H1 (cell line): Measurements from ENCODE around the gene ARMH3. TPM values are rescaled to one million over a fixed set of nuclear protein-coding genes. Genes with fewer than 3 reads are reported as not detected.

ENCODE experiments used
- CTCF ChIA-PET: fragments of 300-600 bp; sonication (Branson Sonifier 250); formaldehyde crosslinking; loops from one replicate; lab custom pipeline; 2021; ENCODE audit not compliant: partially characterized antibody; lab: Charles Lee
- POLR2A ChIA-PET: fragments of 300-600 bp; sonication (Branson Sonifier 250); formaldehyde crosslinking; loops from one replicate; lab custom pipeline; 2021; ENCODE audit warnings: inconsistent platforms; ENCODE audit not compliant: partially characterized antibody; lab: Charles Lee
- DNase-seq, 2 experiments: peaks; one replicate each; pipeline versions ENCODE4 v3.0.0 to v3.0.0-alpha.2; 2010 to 2022; ENCODE audit warnings: low spot score in 2 of 2, low read depth in 1 of 2, mixed read lengths in 1 of 2
- FAIRE-seq: peaks from 2 replicates; lab custom pipeline; 2011; peaks lifted over from hg19 to GRCh38; lab: Jason Lieb, UNC
- H2AFZ ChIP-seq: 2 replicates; pipeline ENCODE4 v1.8.1; 2012; ENCODE audit warnings: low read length, inconsistent platforms
- H2AK5ac ChIP-seq: 2 replicates; pipeline ENCODE4 v1.6.1; 2013; ENCODE audit warnings: low read depth, low read length
- H2BK120ac ChIP-seq: replicated peaks from 2 replicates; pipeline ENCODE3; 2013; ENCODE audit warnings: low read depth, low read length, inconsistent platforms
- H2BK12ac ChIP-seq: 2 replicates; pipeline ENCODE4 v1.6.1; 2013; ENCODE audit warnings: low read depth, low read length
- H2BK15ac ChIP-seq: 2 replicates; pipeline ENCODE4 v1.6.1; 2013; ENCODE audit warnings: low read length
- H2BK20ac ChIP-seq: 2 replicates; pipeline ENCODE4 v1.6.1; 2013; ENCODE audit warnings: low read length
- H2BK5ac ChIP-seq: 2 replicates; pipeline ENCODE4 v1.6.1; 2013; ENCODE audit warnings: low read depth, low read length
- H3K14ac ChIP-seq: 2 replicates; pipeline ENCODE4 v1.6.1; 2013; ENCODE audit warnings: inconsistent platforms; ENCODE audit not compliant: insufficient read length
- H3K18ac ChIP-seq: 2 replicates; pipeline ENCODE4 v1.6.1; 2013; ENCODE audit warnings: low read length; ENCODE audit errors: extremely low read depth
- H3K23ac ChIP-seq: 2 replicates; pipeline ENCODE4 v1.6.1; 2013; ENCODE audit warnings: inconsistent platforms; ENCODE audit not compliant: insufficient read length
- H3K23me2 ChIP-seq: 2 replicates; pipeline ENCODE4 v1.6.1; 2013; ENCODE audit warnings: low read depth, low read length
- H3K27ac ChIP-seq: 2 replicates; pipeline ENCODE4 v1.6.1; 2011; ENCODE audit warnings: low read depth, low read length, inconsistent platforms
- H3K27me3 ChIP-seq, 4 experiments: replicated peaks in 1 of 4; 1 replicate in 1 of 4; 2 replicates in 3 of 4; pipeline versions ENCODE4 v1.6.1 to v1.8.1; 2011 to 2013; ENCODE audit warnings: low read length in 3 of 4, mild to moderate bottlenecking in 3 of 4, inconsistent platforms in 2 of 4, mixed read lengths in 2 of 4, moderate library complexity in 1 of 4; ENCODE audit not compliant: control insufficient read depth in 3 of 4, insufficient read depth in 3 of 4; ENCODE audit errors: extremely low read depth in 1 of 4
- H3K36me3 ChIP-seq, 4 experiments: 2 replicates each; pipeline versions ENCODE4 v1.6.1 to v1.8.1; 2011 to 2013; ENCODE audit warnings: mild to moderate bottlenecking in 4 of 4, low read length in 3 of 4, moderate library complexity in 2 of 4, control low read depth in 1 of 4, inconsistent platforms in 1 of 4; ENCODE audit not compliant: insufficient read depth in 4 of 4, control insufficient read depth in 2 of 4
- H3K4ac ChIP-seq: replicated peaks from 2 replicates; pipeline ENCODE3; 2013; ENCODE audit warnings: low read length, low read depth, mixed read lengths, inconsistent platforms; ENCODE audit not compliant: insufficient read length
- H3K4me1 ChIP-seq, 4 experiments: replicated peaks in 1 of 4; 1 replicate in 1 of 4; 2 replicates in 3 of 4; pipeline versions ENCODE4 v1.6.1 to v1.8.1; 2011 to 2013; ENCODE audit warnings: low read length in 3 of 4, inconsistent platforms in 2 of 4, mixed read lengths in 1 of 4; ENCODE audit not compliant: insufficient read depth in 4 of 4, control insufficient read depth in 3 of 4
- H3K4me2 ChIP-seq, 2 experiments: 2 replicates each; pipeline versions ENCODE4 v1.6.1 to v1.8.1; 2011 to 2013; ENCODE audit warnings: low read depth in 2 of 2, low read length in 2 of 2, control low read depth in 1 of 2, inconsistent platforms in 1 of 2, mild to moderate bottlenecking in 1 of 2; ENCODE audit not compliant: insufficient read depth in 1 of 2
- H3K4me3 ChIP-seq, 4 experiments: fragments of 200-600, 300-600 bp in 1 of 4; sonication (generic), shearing (Covaris generic), sonication (Bioruptor Twin) in 1 of 4; 2 replicates each; pipeline versions ENCODE4 v1.5.1 to v1.8.1; 2011 to 2016; ENCODE audit warnings: low read length in 4 of 4, low read depth in 3 of 4, control low read depth in 2 of 4, inconsistent platforms in 2 of 4, mild to moderate bottlenecking in 2 of 4, mixed read lengths in 1 of 4, moderate library complexity in 1 of 4; ENCODE audit not compliant: insufficient read depth in 2 of 4; ENCODE audit errors: extremely low read depth in 1 of 4
- H3K56ac ChIP-seq: replicated peaks from 2 replicates; pipeline ENCODE3; 2013; ENCODE audit warnings: low read depth, mild to moderate bottlenecking, mixed read lengths, low read length, inconsistent platforms; ENCODE audit not compliant: insufficient read length
- H3K79me1 ChIP-seq: 2 replicates; pipeline ENCODE4 v1.6.1; 2013; ENCODE audit warnings: low read depth, low read length, control low read depth
- H3K79me2 ChIP-seq, 2 experiments: 2 replicates each; pipeline versions ENCODE4 v1.6.1 to v1.8.1; 2012 to 2013; ENCODE audit warnings: low read length in 2 of 2, mild to moderate bottlenecking in 2 of 2, inconsistent platforms in 1 of 2; ENCODE audit not compliant: insufficient read depth in 2 of 2, control insufficient read depth in 1 of 2
- H3K9ac ChIP-seq, 4 experiments: replicated peaks in 1 of 4; 1 replicate in 1 of 4; 2 replicates in 3 of 4; pipeline versions ENCODE4 v1.6.1 to v1.8.1; 2011 to 2013; ENCODE audit warnings: low read depth in 3 of 4, low read length in 3 of 4, control low read depth in 2 of 4, mild to moderate bottlenecking in 2 of 4, moderate library complexity in 2 of 4, inconsistent platforms in 1 of 4; ENCODE audit errors: extremely low read depth in 1 of 4
- H3K9me3 ChIP-seq, 2 experiments: 2 replicates each; pipeline versions ENCODE4 v1.6.1 to v1.8.1; 2012 to 2013; ENCODE audit warnings: mild to moderate bottlenecking in 2 of 2, moderate library complexity in 2 of 2, control low read depth in 1 of 2, inconsistent platforms in 1 of 2, low read depth in 1 of 2, low read length in 1 of 2, mixed read lengths in 1 of 2; ENCODE audit not compliant: insufficient read depth in 2 of 2
- H4K20me1 ChIP-seq, 2 experiments: replicated peaks in 1 of 2; 2 replicates each; pipeline versions ENCODE3 to v1.8.1; 2011 to 2013; ENCODE audit warnings: inconsistent platforms in 2 of 2, low read length in 2 of 2, mild to moderate bottlenecking in 1 of 2; ENCODE audit not compliant: insufficient read depth in 2 of 2, control insufficient read depth in 1 of 2
- H4K5ac ChIP-seq: 2 replicates; pipeline ENCODE4 v1.6.1; 2013; ENCODE audit warnings: low read length, low read depth, mixed read lengths, inconsistent platforms; ENCODE audit not compliant: insufficient read length
- H4K8ac ChIP-seq: 2 replicates; pipeline ENCODE4 v1.8.0; 2013; ENCODE audit warnings: mild to moderate bottlenecking, moderate library complexity, low read length, inconsistent platforms; ENCODE audit not compliant: insufficient read depth; ENCODE audit errors: extremely low read depth
- H4K91ac ChIP-seq: replicated peaks from 2 replicates; pipeline ENCODE3; 2013; ENCODE audit warnings: low read length, mixed read lengths, inconsistent platforms; ENCODE audit not compliant: insufficient read length
- ASH2L ChIP-seq: fragments of 200-600, 300-600 bp; sonication (generic); IDR thresholded peaks from one replicate; pipeline ENCODE4 v1.7.1; 2017; ENCODE audit warnings: low read length
- JUN ChIP-seq: IDR thresholded peaks from 2 replicates; pipeline ENCODE4 v1.6.1; 2011; ENCODE audit warnings: low read depth, mild to moderate bottlenecking, improper control_type of control experiment, low read length
- RBBP5 ChIP-seq: IDR thresholded peaks from 2 replicates; pipeline ENCODE4 v1.7.1; 2012; ENCODE audit warnings: low read depth, mild to moderate bottlenecking, inconsistent platforms, low read length, moderate library complexity, borderline replicate concordance
- RFX5 ChIP-seq: IDR thresholded peaks from 2 replicates; pipeline ENCODE4 v1.6.1; 2011; ENCODE audit warnings: low read depth, low read length, improper control_type of control experiment, borderline replicate concordance
- TEAD4 ChIP-seq: IDR thresholded peaks from 2 replicates; pipeline ENCODE4 v1.6.1; 2012; ENCODE audit warnings: low read depth, low read length, inconsistent platforms, mixed read lengths
- WGBS, 2 experiments: shearing (Covaris generic) in 1 of 2; methylation state at CpG; one replicate each; pipeline versions ENCODE4 v1.1.6 to v1.1.7; 2013 to 2015; ENCODE audit warnings: low lambda C conversion rate in 2 of 2, mixed read lengths in 2 of 2, inconsistent platforms in 1 of 2, low coverage in 1 of 2, missing lambda C conversion rate in 1 of 2; ENCODE audit not compliant: insufficient replicate concordance in 2 of 2, insufficient coverage in 1 of 2, insufficient read length in 1 of 2; ENCODE audit errors: extremely low coverage in 1 of 2, missing lambda C conversion rate in 1 of 2; 5-methylcytosine and 5-hydroxymethylcytosine counted together
- polyA plus RNA-seq, 7 experiments: library from polyadenylated mRNA; depleted of rRNA in 3 of 7; stranded (reverse) in 5 of 7; unstranded in 2 of 7; fragments of >200 nt in 5 of 7; fragments of 200-250 nt in 2 of 7; gene quantifications; 1 replicate in 5 of 7; 2 replicates in 1 of 7; 4 replicates in 1 of 7; pipeline versions ENCODE4 v1.2.1 to v1.2.3, GENCODE V29; 2011 to 2013; ENCODE audit warnings: missing spikeins in 2 of 7, mixed read lengths in 2 of 7
- total RNA-seq: library from RNA; stranded (reverse); fragmentation: NEBNext Ultra II Directional; extraction: Animal tissue kit (Norgen Biotek cat#: 25700); gene quantifications from 2 replicates; pipeline ENCODE4 v1.2.1, GENCODE V29; 2021

ARMH3 gene
- total and polyA plus RNA-seq, 2 of the 8 experiments (the other 6 are each of a cell fraction or from before 2014, with no cell fraction given), result 11.6 to 18.3 TPM

DNA sequence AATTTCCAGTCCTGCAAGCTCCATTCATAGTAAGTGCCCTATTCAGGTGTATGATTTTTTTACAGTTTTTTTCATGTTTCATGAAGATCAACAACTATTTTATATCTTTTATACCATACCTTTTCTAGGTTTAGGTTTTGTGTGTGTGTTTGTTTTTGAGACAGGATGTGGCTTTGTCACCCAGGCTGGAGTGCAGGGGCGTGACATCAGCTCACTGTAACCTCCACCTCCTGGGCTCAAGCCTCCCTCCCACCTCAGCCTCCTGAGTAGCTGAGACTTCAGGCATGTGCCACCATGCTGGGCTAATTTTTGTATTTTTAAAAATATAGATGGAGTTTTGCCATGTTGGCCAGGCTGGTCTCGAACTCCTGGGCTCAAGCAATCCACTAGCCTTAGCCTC is 35.0 kb downstream of the ARMH3 start:
- H3K14ac ChIP-seq, result no peak overlapping the region
- no peak overlapping the region for H3K4me2 ChIP-seq
- H4K20me1 ChIP-seq, result no peaks in the 10 kb centered on the region
- H2BK12ac ChIP-seq, result no peak overlapping the region
- H3K23me2 ChIP-seq, result no peaks in the 10 kb centered on the region; the same call in 1 of the 2 replicates
- no peak overlapping the region for H2BK20ac ChIP-seq
- no peaks in the 10 kb centered on the region for H3K79me1 ChIP-seq
- H3K56ac ChIP-seq, result no peak overlapping the region
- FAIRE-seq (no peak), DNase-seq (no peak)
- WGBS, 2 experiments, result 100% methylated on average over 2 of the region's 2 CpGs; no CpG with 5 or more reads in 1 of the 2 experiments
- CTCF ChIA-PET, result interaction anchor here (0.8 to 3.4 kb wide), 7 partner anchors 10 to 181 kb away, joined by 3 to 37 read pairs (median 6); partner anchors contain the start of gene KCNIP2
- POLR2A ChIA-PET, result interaction anchor here (0.8 kb wide), 1 partner anchor 150 kb away, joined by 3 read pairs; no protein-coding TSS in a partner anchor
- H3K23ac ChIP-seq, result no peak overlapping the region
- H2BK5ac ChIP-seq, result no peak overlapping the region
- no peak overlapping the region for H2BK15ac ChIP-seq
- no peak overlapping the region for H2BK120ac ChIP-seq
- no peak overlapping the region for H3K4me3 ChIP-seq
- H3K9me3 ChIP-seq, result no peaks in the 10 kb centered on the region
- H3K79me2 ChIP-seq, result no peaks in the 10 kb centered on the region
- H4K8ac ChIP-seq, result no peak overlapping the region
- H3K9ac ChIP-seq, result no peak overlapping the region
- no peaks in the 10 kb centered on the region for H3K27me3 ChIP-seq
- H4K5ac ChIP-seq, result no peak overlapping the region
- no peak overlapping the region for H4K91ac ChIP-seq
- no peak overlapping the region for H3K27ac ChIP-seq
- no peak overlapping the region for H2AK5ac ChIP-seq
- peaks cover 0 to 19% (median 5%) of the 10 kb centered on the region in 4 experiments; a peak in 4 of 8 replicates for H3K36me3 ChIP-seq
- no peak overlapping the region for H2AFZ ChIP-seq
- no peaks in the 10 kb centered on the region for H3K4me1 ChIP-seq
- no peak overlapping the region for H3K18ac ChIP-seq
- H3K4ac ChIP-seq, result no peak overlapping the region
- TF ChIP-seq TEAD4 (no peak), JUN (no peak), RBBP5 (no peak), ASH2L (no peak), RFX5 (no peak)
